ENCODE results near the gene PSMC4.
A peak's percentile ranks its signal among the peaks of the same experiment; 100 is the strongest.

Gene PSMC4

GRCh38 chr19:39970675-39971379 is at the start of gene PSMC4:
Gene PSMC4 (plus strand): TSS chr19:39971165. CDS start chr19:39971203, 38 bp downstream.
- peak; percentile 94 to 96 for DNase-seq (ENCODE audit: low read depth in 2 of 2)

- DNase-seq (ENCODE audit: low read depth in 2 of 2), result no peak
Measured at GRCh38 chr19:39923862-39924261, 47.1 kb upstream of the PSMC4 start.

DNA sequence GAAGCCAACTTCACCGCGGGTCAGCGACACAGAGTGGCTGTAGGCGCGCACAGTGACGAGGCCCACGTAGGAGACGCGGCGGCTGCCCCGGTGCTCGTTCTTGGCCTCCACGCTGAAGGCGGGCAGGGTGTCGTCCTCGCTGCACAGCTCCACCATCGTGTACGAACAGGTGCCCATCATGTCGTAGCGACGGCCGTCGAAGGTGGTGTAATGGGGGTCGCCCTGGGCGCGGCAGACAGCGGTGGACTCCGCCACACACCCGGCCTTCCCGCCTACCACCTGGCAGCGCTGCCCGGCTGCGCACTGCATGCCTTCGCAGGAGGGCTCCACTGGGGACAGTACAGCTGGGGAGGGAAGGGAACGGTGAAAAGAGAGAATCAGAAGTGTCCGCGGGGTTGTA is 46.6 kb upstream of the PSMC4 start:
- no peak for DNase-seq (ENCODE audit: low read depth in 2 of 2)

- DNase-seq (ENCODE audit: low read depth in 2 of 2), result no peak
Measured at GRCh38 chr19:39924952-39925351, 46.0 kb upstream of the PSMC4 start.

DNA sequence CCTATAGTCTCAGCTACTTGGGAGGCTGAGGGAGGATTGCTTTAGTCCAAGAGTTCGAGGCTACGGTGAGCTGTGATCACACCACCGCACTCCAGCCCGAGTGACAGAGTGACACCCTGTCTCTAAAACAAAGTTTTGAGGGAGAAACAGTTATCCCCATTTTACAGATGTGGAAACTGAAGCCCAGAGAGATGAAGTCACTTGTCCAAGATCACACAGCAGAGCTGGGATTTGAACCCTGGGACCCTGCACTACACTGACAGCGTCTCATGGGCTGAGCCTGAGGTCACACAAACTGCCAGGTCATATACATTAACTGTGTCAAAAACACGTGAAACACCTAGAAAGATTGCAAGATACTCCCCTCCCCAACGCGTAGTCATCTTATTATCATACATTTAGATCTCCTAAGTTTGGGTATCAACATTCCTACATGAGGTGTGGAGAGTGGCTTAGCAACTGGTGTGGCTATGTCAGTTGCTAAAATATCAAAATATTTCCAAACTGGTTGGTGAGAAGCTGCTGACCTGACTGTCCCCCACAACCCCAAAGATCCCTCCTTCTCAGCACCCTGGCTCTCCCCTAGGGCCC is 44.7 kb upstream of the PSMC4 start:
- no peak for DNase-seq (ENCODE audit: low read depth in 2 of 2)

GRCh38 chr19:39927076-39927475 is 43.9 kb upstream of the PSMC4 start:
- DNase-seq (ENCODE audit: low read depth in 2 of 2), result no peak

DNA sequence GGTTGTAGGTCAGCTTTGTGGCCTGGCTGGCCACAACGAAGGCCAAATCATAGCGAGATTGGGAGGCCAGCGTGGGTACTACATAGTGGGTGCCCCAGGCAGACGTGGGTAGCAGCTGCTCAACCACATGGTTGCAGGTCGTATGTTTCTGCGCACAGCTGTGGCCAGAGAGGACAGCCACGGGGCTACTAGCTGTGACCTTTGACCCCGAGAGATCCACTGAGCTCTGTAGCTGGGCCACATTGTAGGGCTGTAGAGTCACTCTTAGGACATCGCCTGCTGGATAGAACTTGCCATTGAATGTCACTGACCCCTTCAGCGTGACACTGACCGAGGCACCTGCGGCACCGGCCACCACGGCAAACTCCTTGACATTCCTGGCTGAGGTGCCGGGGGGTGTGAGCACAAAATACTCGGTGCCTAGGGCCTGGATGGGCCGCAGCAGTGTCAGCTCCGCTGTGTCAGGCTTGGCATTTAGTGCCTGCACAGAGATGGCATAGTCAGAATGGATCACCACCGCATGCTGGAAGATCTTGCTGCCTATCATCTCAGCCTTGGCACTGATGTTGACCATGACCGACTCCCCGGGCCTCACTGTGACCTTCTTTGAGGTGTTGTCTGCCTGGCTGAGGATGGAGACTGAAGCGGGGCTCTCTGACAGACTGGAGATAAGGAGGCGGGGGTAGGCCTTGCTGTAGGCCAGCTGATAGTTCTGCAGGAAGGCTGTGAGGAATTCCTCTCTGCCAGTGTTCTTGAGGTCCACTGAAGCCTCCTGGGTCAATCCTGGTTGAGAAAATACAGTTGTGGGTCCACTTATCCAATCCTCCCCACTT is 43.2 kb upstream of the PSMC4 start:
- no peak for DNase-seq (ENCODE audit: low read depth in 2 of 2)

- no peak for DNase-seq (ENCODE audit: low read depth in 2 of 2)
Measured at GRCh38 chr19:39928357-39928725, 42.6 kb upstream of the PSMC4 start.

- no peak for DNase-seq (ENCODE audit: low read depth in 2 of 2)
Measured at GRCh38 chr19:39929750-39930149, 41.2 kb upstream of the PSMC4 start.

GRCh38 chr19:39934584-39935363 is 36.2 kb upstream of the PSMC4 start, which contains the start of gene FCGBP:
Gene FCGBP (minus strand): TSS chr19:39934634.
- no peak for DNase-seq (ENCODE audit: low read depth in 2 of 2)

DNA sequence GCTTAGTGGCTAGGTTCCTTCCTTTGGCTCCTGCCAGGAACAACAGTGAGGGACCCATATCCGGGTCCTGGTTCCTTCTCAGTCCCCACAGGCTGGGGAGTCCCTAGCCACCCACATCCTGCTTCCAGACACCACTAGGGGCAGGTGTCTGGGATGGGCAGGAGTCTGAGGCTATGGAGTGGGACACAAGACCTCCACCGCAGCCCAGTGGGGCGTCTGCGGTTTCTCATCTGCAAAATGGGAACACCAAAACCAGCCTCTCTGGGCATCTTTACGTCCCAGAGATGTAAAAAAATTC is 35.7 kb upstream of the PSMC4 start:
- DNase-seq (ENCODE audit: low read depth in 2 of 2), result no peak

GRCh38 chr19:39936020-39936419 is 34.9 kb upstream of the PSMC4 start:
- DNase-seq (ENCODE audit: low read depth in 2 of 2), result no peak

DNA sequence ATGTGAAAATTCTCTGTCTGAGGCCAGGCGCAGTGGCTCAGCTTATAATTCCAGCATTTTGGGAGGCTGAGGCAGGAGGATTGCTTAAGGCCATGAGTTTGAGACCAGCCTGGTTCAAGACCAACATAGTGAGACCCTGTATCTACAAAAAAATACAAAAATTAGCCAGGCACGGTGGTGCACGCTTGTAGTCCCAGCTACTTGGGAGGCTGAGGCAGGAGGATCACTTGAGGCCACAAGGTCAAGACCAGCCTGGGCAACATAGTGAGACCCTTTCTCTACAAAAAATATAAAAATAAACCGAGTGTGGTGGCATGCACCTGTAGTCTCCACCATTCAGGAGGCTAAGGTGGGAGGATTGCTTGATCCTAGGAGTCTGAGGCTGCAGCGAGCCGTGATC is 34.3 kb upstream of the PSMC4 start:
- no peak for DNase-seq (ENCODE audit: low read depth in 2 of 2)

DNA sequence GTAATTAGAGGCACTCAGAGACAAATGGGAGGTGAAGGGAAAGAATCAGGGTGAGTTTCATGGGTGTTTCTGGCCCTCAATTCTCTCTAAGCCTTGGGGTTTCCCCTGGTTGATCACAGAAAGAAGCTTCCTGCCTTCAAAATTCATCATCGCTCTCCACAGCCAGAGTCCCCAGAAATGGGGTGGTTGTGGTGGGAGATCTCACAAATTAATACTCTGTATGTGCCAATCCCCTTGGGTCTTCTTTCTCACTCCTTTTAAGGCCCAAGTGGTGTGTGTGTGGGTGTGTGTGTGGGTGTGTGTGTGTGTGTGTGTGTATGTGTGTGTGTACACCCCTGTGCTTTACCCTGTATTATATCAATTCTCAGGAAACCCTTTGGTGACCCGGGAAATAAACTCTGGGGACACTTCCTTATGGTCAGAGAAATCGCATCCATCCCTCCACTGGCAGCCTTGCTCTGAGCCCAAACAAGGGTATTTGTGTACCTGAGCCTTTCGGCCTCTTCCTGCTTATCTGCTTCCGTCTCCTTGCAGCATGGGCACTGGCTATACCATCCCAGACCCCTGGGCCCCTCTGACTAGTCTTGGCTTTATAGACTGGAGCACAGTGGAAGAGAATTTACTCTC is 33.8 kb upstream of the PSMC4 start:
- DNase-seq (ENCODE audit: low read depth in 2 of 2), result peak in 1 of 2 donors; percentile 32

DNA sequence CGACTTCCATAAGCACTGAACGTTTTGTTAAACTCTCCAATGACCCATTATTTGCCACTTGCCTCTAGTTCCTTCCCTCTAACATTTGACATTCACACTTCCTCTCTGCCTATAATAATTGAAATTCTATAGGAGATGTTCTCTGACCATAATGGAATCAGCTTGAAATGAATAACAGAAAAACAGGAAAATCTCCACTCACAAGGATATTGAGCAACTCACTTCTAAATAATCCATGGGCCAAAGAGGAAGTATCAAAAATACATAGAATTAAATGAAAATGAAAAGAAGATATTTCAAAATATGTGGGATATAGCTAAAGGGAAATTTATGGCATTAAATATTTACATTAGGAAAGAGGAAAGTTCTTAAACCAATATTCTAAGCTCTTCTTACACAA is 33.2 kb upstream of the PSMC4 start:
- DNase-seq (ENCODE audit: low read depth in 2 of 2), result no peak

- no peak for DNase-seq (ENCODE audit: low read depth in 2 of 2)
Measured at GRCh38 chr19:39939556-39939955, 31.4 kb upstream of the PSMC4 start.

GRCh38 chr19:39940221-39940833 is 30.6 kb upstream of the PSMC4 start:
- no peak for DNase-seq (ENCODE audit: low read depth in 2 of 2)

GRCh38 chr19:39941151-39941550 is 29.8 kb upstream of the PSMC4 start:
- DNase-seq (ENCODE audit: low read depth in 2 of 2), result no peak

DNA sequence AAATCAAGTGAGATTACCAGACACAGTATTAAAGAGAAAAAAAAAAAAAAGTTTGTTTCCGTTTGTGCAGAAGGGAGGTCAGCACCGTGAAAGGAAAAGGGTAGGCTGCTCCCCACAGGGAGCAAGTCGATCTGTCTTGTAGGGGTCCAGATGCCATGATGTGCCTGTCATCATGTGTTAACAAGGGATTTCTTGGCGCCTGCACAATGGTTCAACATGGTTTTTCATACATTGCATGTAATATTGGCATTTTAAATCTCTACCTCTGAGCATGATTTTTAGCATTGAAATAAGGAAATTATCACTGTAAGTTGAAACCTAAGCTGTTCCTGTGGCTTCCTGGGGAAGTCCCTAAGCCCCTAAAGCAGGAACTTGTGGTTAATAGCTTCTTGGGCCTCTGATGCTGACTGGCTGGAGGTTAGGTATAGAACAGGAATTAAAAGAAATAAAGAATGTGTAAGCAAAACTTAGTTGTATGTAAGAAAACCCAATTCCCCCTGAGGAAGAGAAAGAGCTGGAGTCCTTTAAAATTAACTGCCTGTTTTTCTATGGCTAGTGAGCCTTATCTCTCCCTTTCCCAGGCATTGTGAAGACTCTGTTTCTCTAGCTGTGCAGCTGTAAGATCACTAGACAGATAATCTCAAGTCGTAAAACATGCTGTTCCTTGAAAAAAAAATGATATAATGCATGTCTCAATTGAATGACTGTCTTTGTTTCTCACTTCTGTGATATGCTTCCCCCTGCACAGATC is 29.2 kb upstream of the PSMC4 start:
- no peak for DNase-seq (ENCODE audit: low read depth in 2 of 2)

- no peak for DNase-seq (ENCODE audit: low read depth in 2 of 2)
Measured at GRCh38 chr19:39942366-39942730, 28.6 kb upstream of the PSMC4 start.

DNA sequence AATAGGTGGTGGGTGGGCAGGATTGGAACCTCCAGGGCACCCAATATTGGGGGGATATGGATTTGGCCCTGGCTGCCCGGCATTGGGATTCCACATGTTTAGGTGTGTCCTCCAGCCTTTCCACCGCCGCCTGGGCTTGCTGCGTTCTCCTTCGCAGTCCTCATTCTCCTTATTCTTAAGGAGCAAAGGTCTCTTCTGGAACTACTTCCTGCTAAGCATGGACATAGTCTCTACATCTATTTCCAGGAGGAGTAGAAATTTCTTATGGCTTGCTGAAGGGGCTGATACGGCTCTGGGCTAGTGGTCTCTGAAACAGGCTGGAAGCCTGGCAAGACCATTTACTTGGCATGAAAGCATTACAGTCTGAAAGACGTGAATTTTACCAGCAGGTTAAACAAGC is 27.4 kb upstream of the PSMC4 start:
- DNase-seq (ENCODE audit: low read depth in 2 of 2), result no peak

Data from activated CD4-positive, alpha-beta T cell treated with anti-CD3 and anti-CD28 coated beads for 24 hours (primary cell).